Spleen (tissue), 13 donors: ENCODE results near the gene AVPR1B. TPM values are rescaled to one million over a fixed set of nuclear protein-coding genes. Genes with fewer than 3 reads are reported as not detected.

Source experiments
- DNase-seq: peaks from one replicate; pipeline ENCODE4 v3.0.0-alpha.2; 2020
- H3K27ac ChIP-seq, 8 donors: fragments of 200-600 bp; sonication (generic) in 7 of 8; 1 replicate in 4 of 8; 2 replicates in 4 of 8; pipeline versions ENCODE4 v1.5.0 to v1.8.0; 2016 to 2021; ENCODE audit warnings: inconsistent platforms in 4 of 8, mild to moderate bottlenecking in 4 of 8, moderate library complexity in 1 of 8
- H3K27me3 ChIP-seq, 7 donors: fragments of 200-600 bp; sonication (generic) in 6 of 7; replicated peaks in 1 of 7; 1 replicate in 4 of 7; 2 replicates in 3 of 7; pipeline versions ENCODE4 v1.5.0 to v1.8.0; 2016 to 2021; ENCODE audit warnings: inconsistent platforms in 3 of 7, mild to moderate bottlenecking in 1 of 7
- H3K36me3 ChIP-seq, 6 donors: fragments of 200-600 bp; sonication (generic) in 5 of 6; 1 replicate in 4 of 6; 2 replicates in 2 of 6; pipeline versions ENCODE4 v1.5.0 to v1.8.0; 2016 to 2021; ENCODE audit warnings: inconsistent platforms in 2 of 6
- H3K4me1 ChIP-seq, 6 donors: fragments of 200-600 bp; sonication (generic) in 5 of 6; 1 replicate in 3 of 6; 2 replicates in 3 of 6; pipeline versions ENCODE4 v1.5.0 to v1.8.0; 2016 to 2021; ENCODE audit warnings: inconsistent platforms in 3 of 6
- H3K4me3 ChIP-seq, 8 donors: fragments of 200-600 bp; sonication (generic) in 7 of 8; 1 replicate in 4 of 8; 2 replicates in 4 of 8; pipeline versions ENCODE4 v1.5.0 to v1.8.0; 2016 to 2021; ENCODE audit warnings: inconsistent platforms in 4 of 8, mild to moderate bottlenecking in 4 of 8, moderate library complexity in 2 of 8
- H3K9me3 ChIP-seq, 8 donors: fragments of 200-600 bp; sonication (generic) in 7 of 8; 1 replicate in 4 of 8; 2 replicates in 4 of 8; pipeline versions ENCODE4 v1.5.0 to v1.8.0; 2016 to 2021; ENCODE audit warnings: inconsistent platforms in 4 of 8
- CTCF ChIP-seq, 11 experiments: fragments of 200-600 bp in 7 of 11; fragments of 450-650 bp in 4 of 11; sonication (generic) in 4 of 11; IDR thresholded peaks in 8 of 11; conservative IDR thresholded peaks in 3 of 11; 1 replicate in 7 of 11; 2 replicates in 4 of 11; pipeline versions ENCODE4 v1.4.0 to v1.8.0; 2016 to 2021; ENCODE audit warnings: antibody characterized with exemption in 11 of 11, inconsistent platforms in 4 of 11, mild to moderate bottlenecking in 1 of 11
- POLR2A ChIP-seq, 3 donors: fragments of 450-650 bp; IDR thresholded peaks; one replicate each; pipeline ENCODE4 v1.5.1; 2017; ENCODE audit warnings: antibody characterized with exemption in 3 of 3, mild to moderate bottlenecking in 1 of 3
- POLR2AphosphoS5 ChIP-seq, 3 donors: sonication (generic); formaldehyde crosslinking; IDR thresholded peaks; one replicate each; pipeline ENCODE4 v1.5.1; 2017; ENCODE audit warnings: antibody characterized with exemption in 3 of 3
- WGBS, 5 donors: extraction: QIAGEN DNeasy Blood & Tissue Kit in 3 of 5; methylation state at CpG; one replicate each; pipeline versions ENCODE4 v1.1.5 to v1.1.7; 2013 to 2018; 5-methylcytosine and 5-hydroxymethylcytosine counted together
- intact Hi-C: fragments of 100-400 bp; cut with DNase I; formaldehyde crosslinking; loops from one replicate; pipeline ENCODE4 v1.15.0; 2023; ENCODE audit warnings: low total_unique reads
- long read RNA-seq, 2 donors: transcript quantifications; one replicate each; lab custom pipeline, GENCODE V29; 2026
- polyA plus RNA-seq, 3 donors: library from polyadenylated mRNA; stranded (reverse); fragments of 200-250 nt; gene quantifications; one replicate each; pipeline ENCODE4 v1.2.1, GENCODE V29; 2013
- total RNA-seq, 7 donors: library from RNA; depleted of rRNA in 3 of 7; stranded (reverse); fragments of >200 nt in 3 of 7; fragmentation: NEBNext Ultra II Directional in 4 of 7; extraction: Animal tissue kit (Norgen Biotek cat#: 25700) in 4 of 7; gene quantifications; one replicate each; pipeline versions ENCODE4 v1.1.0 to v1.2.1, GENCODE V29; 2016 to 2021
- donor health status: healthy with polysubstance abuse.
- donor health status: DM: no; HTN: no; CAD: no; lungs with moderate emphysema.
- donor health status: DM: no; HTN: no; CAD: no.
- donor health status: Bipolar disorder and iron deficiency.
- donor health status: healthy.
- donor health status: DM: no; HTN: no; CAD: no.
- donor health status: DM: yes; HTN: yes; CAD: no.

Gene AVPR1B
- total RNA-seq (not detected), polyA plus RNA-seq (not detected)
- long read RNA-seq, donor 1, result 0 reads
- long read RNA-seq, donor 2, result 0 reads

- H3K4me3 ChIP-seq, result peak within 1 kb of the TSS; percentile 20 to 70 (median 38)
- DNase-seq, result peak; percentile 83
- 1 to 2% (median 2%) methylated on average over 45 to 55 of the region's 55 CpGs for WGBS, 5 donors
Observed at GRCh38 chr1:206117151-206117948, at the start of gene AVPR1B. AVPR1B (minus strand) TSS chr1:206117388; CDS start chr1:206116890, 498 bp downstream.

GRCh38 chr1:206145771-206146290 lies 28.6 kb upstream of the AVPR1B start:
- intact Hi-C loops, result no loop called here

More at GRCh38 chr1:206117151-206117948, at the start of gene AVPR1B:
- intact Hi-C loops, result no loop called here
- TF ChIP-seq POLR2AphosphoS5 (IDR thresholded peaks at IDR 0.05) (peak in 1 of 3 donors; percentile 64), POLR2A (IDR thresholded peaks at IDR 0.05) (no peak), CTCF (IDR thresholded peaks at IDR 0.05 in 8 of 11, conservative IDR thresholded peaks at IDR 0.05 in 3 of 11) (no peak)
- Histone ChIP-seq H3K27me3 (peaks cover 0 to 38% (median 10%) of the 10 kb centered on the region in 7 donors), H3K36me3 (no peaks in the 10 kb centered on the region), H3K4me1 (peaks cover 5 to 16% (median 13%) of the 10 kb centered on the region in 6 donors), H3K9me3 (peaks cover 0 to 21% (median 12%) of the 10 kb centered on the region in 8 donors), H3K27ac (no peak within 1 kb of the TSS)

GRCh38 chr1:206144605-206145004 lies 27.4 kb upstream of the AVPR1B start:
- Histone ChIP-seq H3K4me3 (no peak overlapping the region), H3K4me1 (no peaks in the 10 kb centered on the region), H3K27me3 (no peaks in the 10 kb centered on the region), H3K36me3 (no peaks in the 10 kb centered on the region), H3K27ac (no peak overlapping the region), H3K9me3 (no peaks in the 10 kb centered on the region)
- intact Hi-C loops, result no loop called here
- TF ChIP-seq CTCF (IDR thresholded peaks at IDR 0.05 in 8 of 11, conservative IDR thresholded peaks at IDR 0.05 in 3 of 11) (no peak), POLR2AphosphoS5 (IDR thresholded peaks at IDR 0.05) (no peak)
- DNase-seq, result no peak
- 81 to 91% (median 87%) methylated on average over 2 of the region's 2 CpGs for WGBS, 5 donors

More at GRCh38 chr1:206145771-206146290, 28.6 kb upstream of the AVPR1B start:
- TF ChIP-seq CTCF (IDR thresholded peaks at IDR 0.05 in 8 of 11, conservative IDR thresholded peaks at IDR 0.05 in 3 of 11) (no peak), POLR2A (IDR thresholded peaks at IDR 0.05) (no peak), POLR2AphosphoS5 (IDR thresholded peaks at IDR 0.05) (no peak)
- H3K27ac ChIP-seq, result no peak overlapping the region
- no peak overlapping the region for H3K4me3 ChIP-seq
- H3K36me3 ChIP-seq, result no peaks in the 10 kb centered on the region
- no peak for DNase-seq
- no peaks in the 10 kb centered on the region for H3K4me1 ChIP-seq
- no peaks in the 10 kb centered on the region for H3K9me3 ChIP-seq
- H3K27me3 ChIP-seq, result no peaks in the 10 kb centered on the region
- 61 to 85% (median 80%) methylated on average over 3 of the region's 3 CpGs for WGBS, 5 donors

- H3K27me3 ChIP-seq, result no peaks in the 10 kb centered on the region
- DNase-seq, result no peak
- no peak overlapping the region for H3K4me3 ChIP-seq
- intact Hi-C loops, result no loop called here
- no peaks in the 10 kb centered on the region for H3K36me3 ChIP-seq
- H3K27ac ChIP-seq, result no peak overlapping the region
- TF ChIP-seq POLR2AphosphoS5 (IDR thresholded peaks at IDR 0.05) (no peak), POLR2A (IDR thresholded peaks at IDR 0.05) (no peak), CTCF (IDR thresholded peaks at IDR 0.05 in 8 of 11, conservative IDR thresholded peaks at IDR 0.05 in 3 of 11) (no peak)
- 88 to 94% (median 92%) methylated on average over 15 of the region's 15 CpGs for WGBS, 5 donors
- H3K4me1 ChIP-seq, result no peaks in the 10 kb centered on the region
- H3K9me3 ChIP-seq, result no peaks in the 10 kb centered on the region
Observed at GRCh38 chr1:206143537-206144172, 26.5 kb upstream of the AVPR1B start.
